HG03439 (cell line): ENCODE data around the gene FKBP14.
"Not testable (repeated sequence)": the region's sequence is repeated elsewhere in the genome, so short reads cannot be mapped to it uniquely, and the experiment has no call there.

ENCODE experiments used
- ATAC-seq: cut with Tn5 transposase; IDR thresholded peaks from one replicate; pipeline ENCODE4 v1.9.1; 2021; ENCODE audit warnings: mild to moderate bottlenecking, moderate library complexity; ENCODE audit not compliant: unreplicated experiment

The FKBP14 gene

GRCh38 chr7:29962035-29962434, 64.5 kb downstream of the FKBP14 start:
- ATAC-seq = no peak

GRCh38 chr7:29961611-29962010, 64.9 kb downstream of the FKBP14 start:
- ATAC-seq = not testable (repeated sequence)
